ENCODE measurements around the gene APPBP2.

- no peak for TF ChIP-seq POLR2A (IDR thresholded peaks at IDR 0.05; ENCODE audit: extremely low read depth, insufficient read length)
- no peak for TF ChIP-seq CTCF (IDR thresholded peaks at IDR 0.05; ENCODE audit: low read depth, low read length)
- TF ChIP-seq MAX (IDR thresholded peaks at IDR 0.05; ENCODE audit: low read depth, low read length) = no peak
Measured at GRCh38 chr17:60510723-60511122, 15.3 kb downstream of the APPBP2 start.

All from NB4 (cell line).